ENCODE data around the gene KLHL22.

DNA sequence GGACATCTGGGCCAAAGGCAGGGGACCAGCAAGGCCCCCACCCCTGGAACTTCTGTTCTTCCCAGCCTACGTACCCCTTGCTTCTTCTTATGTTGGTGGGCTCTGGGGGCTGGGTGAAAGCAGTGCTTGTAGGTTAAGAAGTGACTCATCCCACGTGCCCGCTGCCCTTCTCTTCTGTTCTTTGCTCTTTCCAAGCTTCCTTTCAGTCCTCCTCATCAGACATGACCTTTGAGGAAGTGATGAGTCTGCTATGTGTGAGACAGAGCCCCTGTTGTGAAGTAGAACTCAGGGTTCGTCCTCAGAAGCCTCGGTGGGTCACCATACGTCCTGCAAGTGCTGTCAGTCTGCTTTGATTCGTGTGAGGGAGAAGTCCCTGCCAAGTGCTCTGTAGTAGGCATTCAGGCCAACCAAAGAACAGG lies 24.5 kb upstream of the KLHL22 start:
- TF ChIP-seq, protein P1, sequence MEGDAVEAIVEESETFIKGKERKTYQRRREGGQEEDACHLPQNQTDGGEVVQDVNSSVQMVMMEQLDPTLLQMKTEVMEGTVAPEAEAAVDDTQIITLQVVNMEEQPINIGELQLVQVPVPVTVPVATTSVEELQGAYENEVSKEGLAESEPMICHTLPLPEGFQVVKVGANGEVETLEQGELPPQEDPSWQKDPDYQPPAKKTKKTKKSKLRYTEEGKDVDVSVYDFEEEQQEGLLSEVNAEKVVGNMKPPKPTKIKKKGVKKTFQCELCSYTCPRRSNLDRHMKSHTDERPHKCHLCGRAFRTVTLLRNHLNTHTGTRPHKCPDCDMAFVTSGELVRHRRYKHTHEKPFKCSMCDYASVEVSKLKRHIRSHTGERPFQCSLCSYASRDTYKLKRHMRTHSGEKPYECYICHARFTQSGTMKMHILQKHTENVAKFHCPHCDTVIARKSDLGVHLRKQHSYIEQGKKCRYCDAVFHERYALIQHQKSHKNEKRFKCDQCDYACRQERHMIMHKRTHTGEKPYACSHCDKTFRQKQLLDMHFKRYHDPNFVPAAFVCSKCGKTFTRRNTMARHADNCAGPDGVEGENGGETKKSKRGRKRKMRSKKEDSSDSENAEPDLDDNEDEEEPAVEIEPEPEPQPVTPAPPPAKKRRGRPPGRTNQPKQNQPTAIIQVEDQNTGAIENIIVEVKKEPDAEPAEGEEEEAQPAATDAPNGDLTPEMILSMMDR (IDR thresholded peaks at IDR 0.05; ENCODE audit: low read depth, low read length, poor library complexity, severe bottlenecking), result no peak
- TF ChIP-seq EZH2phosphoT487 (IDR thresholded peaks at IDR 0.05; ENCODE audit: borderline replicate concordance, low read length), result no peak

Data from DOHH2 (cell line).